RWPE1 (cell line): ENCODE measurements around the gene ALDH1A1.

Experiments
- CTCF ChIA-PET: fragments of 350-600 bp; sonication (Branson Sonifier 250); formaldehyde crosslinking; extraction: SDS; loops from one replicate; lab custom pipeline; 2021; lab: Yijun Ruan, JAX
- POLR2A ChIA-PET: fragments of 400-600 bp; formaldehyde crosslinking; extraction: SDS; loops from one replicate; lab custom pipeline; 2020; ENCODE audit warnings: antibody characterized with exemption; ENCODE audit not compliant: low non-redundant PET; lab: Yijun Ruan, JAX
- DNase-seq: peaks from one replicate; pipeline ENCODE4 v3.0.0; 2012; ENCODE audit warnings: low spot score
- H3K27ac ChIP-seq: fragments of 450-650 bp; 2 replicates; pipeline ENCODE4 v1.5.1; 2017
- CTCF ChIP-seq: fragments of 450-650 bp; conservative IDR thresholded peaks from 2 replicates; pipeline ENCODE4 v1.5.1; 2017; ENCODE audit warnings: low read depth, mild to moderate bottlenecking

ALDH1A1 gene

GRCh38 chr9:72925891-72926290, 27.0 kb downstream of the ALDH1A1 start:
- DNase-seq, result no peak
- CTCF ChIA-PET, result no interaction called here
- TF ChIP-seq CTCF, result no peak
- POLR2A ChIA-PET, result no interaction called here
- H3K27ac ChIP-seq, result no peak overlapping the region

- TF ChIP-seq CTCF, result no peak
- ChIA-PET POLR2A (no interaction called here), CTCF (no interaction called here)
- DNase-seq, result no peak
- H3K27ac ChIP-seq, result no peak overlapping the region
Observed at GRCh38 chr9:72925126-72925789, 27.6 kb downstream of the ALDH1A1 start.

GRCh38 chr9:72924154-72924790, 28.6 kb downstream of the ALDH1A1 start:
- H3K27ac ChIP-seq, result no peak overlapping the region
- no peak for DNase-seq
- no peak for TF ChIP-seq CTCF
- ChIA-PET CTCF (no interaction called here), POLR2A (no interaction called here)

- ChIA-PET POLR2A (no interaction called here), CTCF (no interaction called here)
- DNase-seq, result no peak
- H3K27ac ChIP-seq, result no peak overlapping the region
- TF ChIP-seq CTCF, result no peak
Observed at GRCh38 chr9:72923077-72923476, 29.8 kb downstream of the ALDH1A1 start.

- CTCF ChIA-PET, result no interaction called here
- POLR2A ChIA-PET, result no interaction called here
- no peak for DNase-seq
- H3K27ac ChIP-seq, result no peak overlapping the region
- no peak for TF ChIP-seq CTCF
Observed at GRCh38 chr9:72921888-72922654, 30.8 kb downstream of the ALDH1A1 start.

- POLR2A ChIA-PET, result no interaction called here
- H3K27ac ChIP-seq, result no peak overlapping the region
- DNase-seq, result no peak
- CTCF ChIA-PET, result interaction anchor here (0.9 kb wide), 1 partner anchor 28 kb away, joined by 3 read pairs; no protein-coding TSS in a partner anchor
- no peak for TF ChIP-seq CTCF
Observed at GRCh38 chr9:72919246-72919945, 33.5 kb downstream of the ALDH1A1 start.
